Fibroblast of the aortic adventitia (primary cell): Measurements from ENCODE around the gene RALB. TPM values are rescaled to one million over a fixed set of nuclear protein-coding genes. Genes with fewer than 3 reads are reported as not detected.

Experiments used
- DNase-seq: peaks from one replicate; pipeline ENCODE4 v3.0.0-alpha.2; 2010; ENCODE audit warnings: low read depth
- H3K4me3 ChIP-seq: 2 replicates; pipeline ENCODE4 v1.5.1; 2011; ENCODE audit warnings: low read depth, mild to moderate bottlenecking, control low read depth, low read length, moderate library complexity
- CTCF ChIP-seq: IDR thresholded peaks from 2 replicates; pipeline ENCODE4 v1.5.1; 2011; ENCODE audit warnings: mild to moderate bottlenecking, low read length, control low read depth, inconsistent platforms; ENCODE audit not compliant: insufficient read depth
- total RNA-seq: library from RNA; depleted of rRNA; stranded (reverse); fragments of >200 nt; gene quantifications from 2 replicates; pipeline ENCODE4 v1.2.3, GENCODE V29; 2012; ENCODE audit warnings: low replicate concordance

The RALB gene
- total RNA-seq, 1 donor, result 73.7 TPM

DNA sequence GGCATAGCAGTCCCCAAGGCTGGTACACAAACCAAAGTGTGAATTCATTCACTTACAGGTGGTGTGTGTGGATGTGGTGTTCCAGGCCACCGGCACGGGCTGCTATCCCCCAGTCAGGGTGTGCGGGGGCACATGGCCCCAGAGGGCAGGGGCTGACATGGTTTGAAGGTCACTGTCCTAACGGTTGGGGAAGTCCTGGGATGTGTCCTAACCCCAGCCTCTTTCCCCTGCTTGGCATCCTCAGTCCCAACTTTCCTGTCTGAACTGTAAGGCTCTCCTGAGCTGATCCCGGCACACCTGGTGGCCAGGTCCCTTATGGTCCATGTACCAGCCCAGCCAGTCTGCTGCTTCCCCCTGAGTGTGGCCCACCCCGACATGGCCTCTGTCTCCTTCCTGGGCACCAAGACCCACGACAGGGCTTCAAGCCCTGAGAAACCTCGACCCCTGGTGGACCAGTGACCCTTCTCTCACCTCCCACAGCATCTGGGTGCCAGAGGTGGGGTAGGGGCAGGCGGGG lies 27.0 kb upstream of the RALB start:
- H3K4me3 ChIP-seq, result no peak overlapping the region
- no peak for DNase-seq
- no peak for TF ChIP-seq CTCF

- TF ChIP-seq CTCF, result no peak
- no peak overlapping the region for H3K4me3 ChIP-seq
- no peak for DNase-seq
Observed at GRCh38 chr2:120226316-120226715, 26.3 kb upstream of the RALB start.

- no peak for TF ChIP-seq CTCF
- H3K4me3 ChIP-seq, result no peak overlapping the region
- no peak for DNase-seq
Observed at GRCh38 chr2:120227111-120227991, 25.3 kb upstream of the RALB start.

DNA sequence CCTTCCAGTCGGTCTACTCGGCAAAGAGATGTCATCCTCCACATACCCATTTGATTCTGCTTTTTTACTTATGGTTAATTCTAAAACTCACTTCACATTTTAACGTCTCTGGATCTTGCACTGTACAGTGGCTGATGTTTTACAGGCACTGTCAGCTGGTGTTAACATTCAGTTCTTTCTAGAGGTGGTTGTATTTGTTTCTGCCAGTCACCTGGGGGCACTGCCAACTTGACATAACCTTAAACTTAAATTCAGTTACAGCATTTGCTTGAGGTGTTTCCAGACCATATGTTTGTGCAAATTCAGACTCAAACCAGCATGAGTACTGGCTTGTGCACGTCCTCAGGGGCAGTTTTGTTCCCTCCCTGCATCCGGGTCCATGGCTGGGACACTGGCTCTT lies 24.1 kb upstream of the RALB start:
- no peak for TF ChIP-seq CTCF
- no peak overlapping the region for H3K4me3 ChIP-seq
- DNase-seq, result no peak

DNA sequence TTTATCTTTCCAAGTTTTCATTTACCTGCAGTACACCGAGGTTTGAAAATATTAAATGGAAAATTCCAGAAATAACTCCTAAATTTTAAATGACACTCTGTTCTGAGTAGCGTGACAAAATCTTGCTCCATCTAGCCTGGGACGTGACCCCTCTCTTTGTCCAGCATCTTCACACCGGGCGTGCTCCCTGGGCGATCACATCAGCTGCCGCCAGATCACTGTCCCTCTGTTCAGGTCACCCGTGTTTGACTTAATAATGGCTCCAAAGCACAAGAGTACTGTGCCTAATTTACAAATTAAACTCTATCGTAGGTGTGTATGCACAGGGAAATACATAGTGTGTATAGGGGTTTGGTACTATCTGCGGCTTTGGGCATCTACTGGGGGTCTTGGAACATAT lies 23.3 kb upstream of the RALB start:
- H3K4me3 ChIP-seq, result no peak overlapping the region
- TF ChIP-seq CTCF, result no peak
- DNase-seq, result no peak

DNA sequence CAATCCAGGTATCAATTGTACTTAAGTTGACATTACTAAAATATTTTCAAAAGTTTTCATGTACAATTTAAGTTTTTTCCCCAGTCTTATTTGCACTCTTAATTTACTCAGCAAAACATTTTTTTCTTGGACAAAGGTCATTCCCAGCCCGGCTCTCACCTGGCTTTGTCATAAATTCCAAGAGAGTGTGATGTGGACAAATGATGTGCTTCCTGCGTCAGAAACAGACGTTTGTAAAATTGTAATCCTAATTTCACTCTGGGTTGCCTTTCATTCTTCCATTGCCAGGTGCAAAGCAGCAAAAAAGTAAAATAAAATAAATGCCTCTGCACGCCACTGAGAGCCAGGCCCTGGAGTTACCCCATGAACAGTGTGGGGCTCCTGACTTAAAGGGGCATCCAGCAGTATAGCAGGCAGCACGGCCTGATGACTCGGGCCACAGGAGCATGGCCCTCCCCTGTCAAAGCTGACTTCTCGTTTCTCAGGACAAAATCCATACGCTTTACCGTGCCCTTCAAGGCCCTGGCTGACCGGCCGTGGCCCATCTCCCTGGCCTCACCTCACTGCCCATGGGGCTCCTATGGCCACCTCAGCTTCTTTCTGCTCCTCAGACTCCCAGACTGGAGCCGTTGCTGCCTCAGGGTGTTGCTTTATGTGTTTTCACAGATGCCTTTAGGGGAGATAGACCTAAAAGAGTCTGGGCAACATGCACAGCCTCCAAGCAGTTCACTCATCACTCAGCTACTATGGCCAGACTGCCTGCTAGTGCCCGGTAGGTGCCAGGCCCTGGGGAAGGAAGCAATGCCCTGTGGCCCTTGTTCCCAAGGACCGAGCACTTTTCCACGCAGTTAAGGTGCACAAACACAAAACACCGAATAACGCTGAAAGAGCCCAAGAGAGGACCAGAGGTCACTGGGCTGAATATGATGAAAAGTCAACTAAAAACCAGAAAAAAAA lies 21.9 kb upstream of the RALB start:
- no peak for TF ChIP-seq CTCF
- no peak for DNase-seq
- H3K4me3 ChIP-seq, result no peak overlapping the region
